Amygdala (tissue), 56 donors: ENCODE measurements around the gene HLCS.
A peak's percentile ranks its signal among the peaks of the same experiment; 100 is the strongest.
"Not testable (repeated sequence)": the region's sequence is repeated elsewhere in the genome, so short reads cannot be mapped to it uniquely, and the experiment has no call there.

Experiments
- DNase-seq, 56 donors: peaks; one replicate each; lab custom pipeline; 2025; lab: John Stamatoyannopoulos, UW

HLCS gene

DNA sequence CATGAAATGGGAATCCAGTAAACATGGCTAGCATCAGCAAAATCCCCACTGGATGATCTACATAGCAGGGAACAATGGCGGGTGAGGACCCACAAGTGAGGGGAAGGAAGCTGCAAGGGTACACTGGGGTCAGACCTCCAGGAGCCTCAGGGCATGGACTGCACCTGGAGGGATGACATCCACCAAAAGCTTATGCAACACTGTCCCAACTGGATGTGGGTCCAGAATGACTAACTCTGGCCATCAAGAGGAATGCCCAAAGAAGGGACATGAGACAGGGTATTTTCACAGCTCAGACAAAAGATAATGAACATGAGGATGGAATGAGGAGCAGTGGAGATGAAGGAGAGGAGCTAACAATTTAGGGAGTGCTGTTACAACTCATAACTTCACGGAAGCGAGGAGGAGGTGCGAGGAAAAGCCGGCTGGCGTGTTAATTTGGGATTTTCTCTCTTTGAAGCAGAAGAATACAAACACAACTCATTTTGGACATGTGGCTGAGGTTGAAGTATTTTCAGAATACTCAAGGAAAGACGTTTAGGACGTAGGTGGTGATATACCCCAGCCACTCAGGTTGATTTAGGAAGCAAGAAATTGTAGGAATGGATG lies 5.7 kb downstream of the HLCS start:
- DNase-seq, result peak in 9 of 56 donors; percentile 3 to 50 (median 11)

DNA sequence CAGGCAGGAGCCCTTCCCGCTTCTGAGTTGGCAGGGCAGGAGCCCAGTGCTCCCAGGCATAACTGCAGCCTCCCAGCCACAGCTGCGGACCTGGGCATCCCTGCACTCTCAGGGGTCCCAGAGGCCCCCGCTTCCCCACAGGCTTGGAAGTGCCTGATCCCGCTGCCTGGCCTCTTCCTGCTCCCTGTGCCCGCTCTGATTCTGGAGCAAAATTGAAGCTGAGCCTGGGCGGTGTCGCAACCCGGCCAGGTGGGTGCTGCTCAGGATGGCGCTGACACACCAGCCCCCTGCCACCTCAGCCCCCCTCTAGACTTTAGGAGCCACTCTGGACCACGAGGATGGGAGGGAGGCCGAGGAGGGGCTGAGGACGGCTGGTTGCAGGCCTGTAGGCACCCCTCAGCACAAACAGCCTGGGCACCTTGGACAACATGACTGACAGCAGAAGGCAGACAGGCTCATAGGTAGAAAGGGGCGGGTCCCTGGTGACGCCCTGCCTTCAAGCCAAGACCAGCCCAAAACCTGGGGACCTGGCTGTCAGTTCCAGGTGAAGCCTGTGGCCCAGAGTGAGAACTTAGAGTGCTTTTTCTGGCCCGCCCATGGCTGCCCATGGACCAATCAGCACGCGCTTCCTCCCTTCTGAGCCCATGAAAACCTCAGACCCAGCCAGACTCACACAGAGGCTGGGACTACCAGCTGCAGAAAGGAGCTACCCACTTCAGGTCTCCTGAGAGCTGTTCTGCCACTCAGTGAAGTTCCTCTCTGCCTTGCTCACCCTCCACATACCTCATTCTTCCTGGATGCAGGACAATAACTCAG lies 7.2 kb downstream of the HLCS start:
- DNase-seq, result no peak

GRCh38 chr21:36955783-36956182 lies 10.7 kb downstream of the HLCS start:
- no peak for DNase-seq

- not testable (repeated sequence) for DNase-seq
Observed at GRCh38 chr21:36952331-36952730, 14.1 kb downstream of the HLCS start.

DNA sequence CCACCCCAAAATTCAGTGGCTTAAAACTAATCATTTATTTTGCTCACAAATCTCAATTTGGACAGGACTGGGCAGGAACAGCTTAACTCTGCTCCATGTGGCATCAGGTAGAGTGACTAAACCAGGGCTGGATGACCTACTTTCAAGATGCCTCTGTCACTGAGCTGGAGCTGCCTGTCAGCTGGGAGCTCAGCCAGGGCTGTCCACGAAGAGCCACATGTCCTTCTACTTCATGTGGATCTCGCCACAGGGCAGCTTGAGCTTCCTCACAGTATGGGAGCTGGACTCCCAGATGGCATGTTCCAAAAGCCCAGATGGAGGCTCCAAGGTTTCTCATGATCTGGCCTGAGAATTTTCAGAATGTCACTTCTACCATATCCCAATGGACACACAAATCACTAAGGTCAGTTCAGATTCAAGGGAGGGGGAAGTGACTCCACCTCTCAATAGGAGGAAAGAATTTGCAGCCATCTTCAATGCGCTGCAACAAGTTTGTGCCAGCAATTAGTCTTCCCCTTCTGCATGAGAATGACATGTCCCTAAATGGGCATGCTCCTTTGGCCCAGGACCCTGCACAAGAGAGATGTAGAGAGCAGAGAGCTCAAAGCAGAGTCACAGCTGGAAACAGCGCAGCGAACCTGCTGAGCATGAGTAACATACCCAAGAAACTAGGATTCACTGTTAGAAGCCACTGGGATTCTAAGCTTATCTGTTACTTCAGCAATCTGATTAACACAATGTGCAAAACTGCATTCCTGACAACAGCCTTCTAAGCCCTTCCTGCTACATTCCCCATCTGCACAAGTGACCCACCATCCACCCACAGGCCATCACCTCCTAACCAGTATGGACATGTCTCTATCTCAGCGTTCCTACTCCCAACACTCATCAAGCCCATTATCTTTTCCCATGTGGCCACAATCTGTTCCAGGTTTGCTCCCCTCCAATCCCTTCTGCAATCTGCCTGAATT lies 17.0 kb downstream of the HLCS start:
- no peak for DNase-seq

DNA sequence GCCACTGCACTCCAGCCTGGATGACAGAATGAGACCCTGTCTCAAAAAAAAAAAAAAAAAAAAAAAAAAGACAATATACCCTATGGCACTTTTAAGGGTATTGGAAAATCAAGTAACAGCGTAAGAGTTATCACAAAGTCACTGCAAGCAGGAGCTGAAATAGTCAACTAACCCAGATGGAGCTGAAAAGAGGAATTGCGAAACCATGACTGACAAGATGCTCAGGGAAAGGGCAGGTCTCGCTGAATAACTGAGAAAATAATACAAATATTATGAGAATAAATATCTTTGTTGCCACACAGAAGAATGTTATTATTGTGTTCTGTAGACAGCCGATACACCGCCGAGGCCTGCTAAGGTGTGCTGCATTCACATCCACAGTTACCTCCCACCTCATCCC lies 17.8 kb downstream of the HLCS start:
- no peak for DNase-seq

- DNase-seq, result no peak
Observed at GRCh38 chr21:36946949-36947356, 19.5 kb downstream of the HLCS start.

- DNase-seq, result no peak
Observed at GRCh38 chr21:36945496-36946138, 20.9 kb downstream of the HLCS start.

DNA sequence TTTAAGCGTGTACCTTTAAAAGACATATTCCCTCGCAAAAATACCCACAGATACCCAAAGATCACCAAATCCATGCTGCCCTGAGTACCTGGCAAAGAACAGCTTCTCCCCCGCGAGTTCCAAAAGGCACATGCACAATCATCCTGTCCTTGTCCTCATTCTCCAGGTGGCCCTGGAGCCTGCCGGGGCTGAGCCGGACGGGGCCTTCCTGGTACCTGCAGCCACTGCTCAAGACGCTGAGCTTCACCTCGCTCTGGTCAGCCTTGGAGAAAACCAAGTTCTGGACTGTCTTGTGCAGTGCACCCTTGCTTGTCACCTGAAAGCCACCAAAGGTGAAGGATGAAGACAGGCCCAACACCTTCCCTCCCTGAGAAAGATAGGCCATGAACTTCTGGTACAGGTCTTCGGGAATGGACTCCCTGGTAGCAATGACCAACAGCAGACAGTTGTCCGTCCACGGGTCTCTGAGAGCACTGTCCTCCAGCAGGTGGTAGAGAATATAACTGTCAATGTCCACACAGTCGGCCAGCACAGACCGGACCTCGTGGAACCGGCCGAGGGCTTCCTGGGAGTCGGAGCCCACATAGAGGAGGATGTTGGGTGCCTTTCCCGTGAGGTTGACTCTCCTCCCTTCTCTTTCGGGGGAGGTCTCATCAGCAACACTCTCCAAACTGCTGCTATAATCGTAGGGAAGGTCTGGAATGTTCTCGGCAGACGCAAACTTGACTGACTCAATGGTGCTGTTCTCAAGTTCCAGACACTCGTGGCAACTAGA lies 29.9 kb downstream of the HLCS start:
- DNase-seq, result no peak

GRCh38 chr21:36934864-36935420 lies 31.5 kb downstream of the HLCS start:
- no peak for DNase-seq

DNA sequence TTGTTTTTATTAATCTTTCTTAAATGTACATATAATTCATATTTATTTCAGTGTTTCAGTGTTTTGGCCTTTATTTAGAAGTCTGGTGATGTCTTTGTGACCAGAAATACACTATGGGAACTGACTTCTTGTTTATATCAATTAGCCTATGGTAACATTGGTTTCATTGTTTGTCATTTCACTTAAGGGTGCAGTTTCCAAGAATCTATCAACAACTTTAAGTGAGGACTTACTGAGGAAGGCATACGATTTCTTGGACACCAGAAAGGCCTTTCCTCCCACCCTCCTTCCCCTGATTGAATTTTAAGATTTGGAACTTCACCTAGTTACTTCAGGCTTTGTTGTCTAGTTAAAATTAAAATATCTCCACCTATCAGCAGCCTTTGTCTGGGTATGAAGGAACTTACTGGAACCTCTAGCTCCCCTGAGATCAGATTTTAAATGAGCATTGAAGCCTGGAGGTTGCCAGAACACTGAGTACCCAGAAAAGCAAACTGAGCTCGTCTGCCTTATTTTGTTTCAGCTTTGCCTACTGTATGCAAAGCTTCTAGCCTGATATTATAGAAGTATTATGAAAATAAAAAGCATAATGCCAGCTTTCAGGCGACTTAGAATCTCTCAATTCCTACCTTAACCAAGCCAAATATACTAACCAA lies 34.2 kb downstream of the HLCS start:
- DNase-seq, result no peak

- peak in 20 of 56 donors; percentile 2 to 53 (median 14) for DNase-seq
Observed at GRCh38 chr21:36929622-36930021, 36.8 kb downstream of the HLCS start.

DNA sequence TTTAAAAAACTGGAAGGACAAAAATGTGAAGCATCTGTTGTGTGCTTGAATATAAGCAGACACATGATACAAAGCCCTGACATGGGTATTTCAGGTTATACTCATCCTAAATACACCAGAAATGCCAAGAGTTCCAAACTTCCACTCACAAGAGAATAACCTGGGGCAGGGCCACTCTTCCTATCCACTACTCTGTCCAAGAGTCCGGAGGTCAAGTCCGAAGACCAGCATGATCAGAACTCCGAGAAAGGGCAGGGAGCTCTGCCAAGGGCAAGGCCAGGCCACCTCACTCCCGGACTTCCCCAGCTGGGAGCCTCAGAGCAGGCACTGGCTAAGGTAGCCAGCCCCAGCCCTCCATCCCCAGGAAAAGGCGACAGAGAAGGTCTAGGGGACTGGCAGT lies 37.5 kb downstream of the HLCS start:
- DNase-seq, result no peak

DNA sequence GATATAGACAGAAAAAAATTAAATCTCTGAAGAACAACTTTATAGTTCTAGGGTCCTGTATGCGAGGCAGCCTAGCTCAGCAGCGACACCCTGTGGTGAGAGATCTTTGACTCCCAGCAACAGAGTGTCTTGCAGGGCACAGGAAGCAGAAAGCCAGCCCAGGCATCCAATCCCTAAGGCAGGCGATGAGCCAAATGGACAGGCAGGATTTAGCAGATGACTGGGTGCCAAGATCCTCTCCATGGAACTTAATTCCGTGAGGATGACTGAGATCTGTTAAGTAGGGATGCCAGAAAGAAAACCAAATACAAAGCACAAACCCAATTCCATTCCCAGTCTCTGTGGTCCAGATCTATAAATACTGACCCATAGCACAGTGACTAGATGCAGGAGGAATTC lies 38.8 kb downstream of the HLCS start:
- DNase-seq, result peak in 52 of 56 donors; percentile 3 to 93 (median 56)

DNA sequence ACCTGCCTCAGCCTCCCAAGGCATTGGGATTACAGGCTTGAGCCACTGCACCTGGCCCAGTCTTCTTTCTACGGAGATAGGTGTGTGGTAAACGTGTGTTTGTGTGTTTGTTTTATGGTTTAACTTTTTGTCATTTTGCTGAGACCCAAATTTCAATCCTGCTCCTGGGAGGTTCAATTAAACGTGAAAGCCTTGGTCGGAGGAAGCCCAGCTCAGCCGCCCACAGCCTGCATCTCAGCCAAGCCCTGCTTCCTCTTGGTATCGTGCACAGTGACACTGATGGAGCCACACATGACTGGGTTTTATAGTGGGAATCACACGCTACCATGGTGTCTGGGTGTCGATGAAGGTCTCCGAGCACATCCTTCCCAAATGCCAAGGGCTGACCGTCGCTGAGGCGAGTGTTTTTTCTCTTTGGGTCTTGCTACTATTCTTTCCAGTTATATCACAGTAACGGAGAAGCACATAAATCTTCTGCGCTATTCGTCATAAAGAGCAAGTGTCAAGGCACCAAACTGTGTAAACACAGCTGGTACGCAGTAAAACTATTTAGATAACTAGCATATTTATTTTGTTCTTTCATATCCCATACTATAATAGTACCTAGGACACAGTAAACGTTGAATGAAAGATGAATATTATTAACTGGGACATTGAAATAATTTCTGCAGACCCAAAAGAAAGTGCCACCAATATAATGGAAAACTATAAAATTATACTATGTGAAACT lies 39.3 kb downstream of the HLCS start:
- DNase-seq, result no peak

GRCh38 chr21:36923270-36923669 lies 43.2 kb downstream of the HLCS start:
- no peak for DNase-seq

DNA sequence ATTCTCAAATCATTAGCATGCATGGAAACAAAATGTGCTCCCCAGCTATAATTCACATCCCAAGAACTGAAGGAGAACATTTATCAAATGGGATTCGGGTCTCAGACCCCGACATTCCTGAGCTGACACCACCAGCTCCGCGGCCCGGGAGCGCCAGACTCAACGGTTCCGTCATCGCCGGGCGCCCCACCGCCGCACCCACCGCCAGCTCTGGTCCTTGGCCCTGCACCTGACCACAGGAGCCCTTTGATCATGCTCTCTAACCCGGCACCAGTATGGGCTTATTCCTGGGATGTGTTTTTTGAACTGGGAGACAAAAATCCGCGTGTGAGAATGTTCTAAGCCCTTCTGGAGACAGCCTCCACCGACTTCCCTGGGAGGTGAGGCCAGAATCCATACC lies 43.6 kb downstream of the HLCS start:
- no peak for DNase-seq

GRCh38 chr21:36918291-36918690 lies 48.2 kb downstream of the HLCS start:
- no peak for DNase-seq
